T-cell (primary cell): ENCODE results near the gene GRIK4. TPM values are rescaled to one million over a fixed set of nuclear protein-coding genes. Genes with fewer than 3 reads are reported as not detected.

ENCODE experiments used
- ATAC-seq, 4 experiments: fragments of 200-7000 bp in 3 of 4; fragments of 150-1000 bp in 1 of 4; cut with Tn5 transposase; replicated peaks in 1 of 4; 1 replicate in 3 of 4; 2 replicates in 1 of 4; pipeline ENCODE4 v1.10.0; 2021; ENCODE audit warnings: moderate library complexity in 3 of 4, mild to moderate bottlenecking in 2 of 4, moderate number of reproducible peaks in 1 of 4
- CTCF ChIA-PET, 2 donors: fragments of 300-600 bp; sonication (Branson Sonifier 250); formaldehyde crosslinking; loops; one replicate each; lab custom pipeline; 2022; ENCODE audit warnings: antibody characterized with exemption in 2 of 2; lab: Charles Lee
- POLR2A ChIA-PET, 2 donors: fragments of 300-600 bp; sonication (Branson Sonifier 250); formaldehyde crosslinking; loops; one replicate each; lab custom pipeline; 2022; ENCODE audit warnings: antibody characterized with exemption in 2 of 2; lab: Charles Lee
- DNase-seq, 35 experiments: peaks; one replicate each; pipeline versions ENCODE4 v3.0.0 to v3.0.0-alpha.2; 2013 to 2023
- H3K27ac ChIP-seq: one replicate; pipeline ENCODE4 v1.5.1; 2013; ENCODE audit warnings: low read length
- H3K27me3 ChIP-seq, 2 experiments: replicated peaks in 1 of 2; 1 replicate in 1 of 2; 2 replicates in 1 of 2; pipeline versions ENCODE4 v1.6.1 to v1.7.0; 2013; ENCODE audit warnings: low read length in 1 of 2, mixed read lengths in 1 of 2; ENCODE audit not compliant: control insufficient read depth in 2 of 2, insufficient read depth in 2 of 2; ENCODE audit errors: extremely low read depth in 1 of 2
- H3K36me3 ChIP-seq, 2 donors: 1 replicate in 1 of 2; 2 replicates in 1 of 2; pipeline versions ENCODE4 v1.6.1 to v1.7.0; 2013; ENCODE audit warnings: low read length in 1 of 2; ENCODE audit not compliant: control insufficient read depth in 2 of 2, insufficient read depth in 1 of 2; ENCODE audit errors: extremely low read depth in 1 of 2
- H3K4me1 ChIP-seq, 2 experiments: 1 replicate in 1 of 2; 2 replicates in 1 of 2; pipeline versions ENCODE4 v1.6.1 to v1.7.0; 2013; ENCODE audit warnings: low read length in 2 of 2, mixed read lengths in 1 of 2; ENCODE audit not compliant: insufficient read depth in 2 of 2, control insufficient read depth in 1 of 2; ENCODE audit errors: extremely low read depth in 1 of 2
- H3K4me3 ChIP-seq, 2 donors: 1 replicate in 1 of 2; 2 replicates in 1 of 2; pipeline versions ENCODE4 v1.5.1 to v1.7.0; 2013; ENCODE audit warnings: mild to moderate bottlenecking in 2 of 2, low read length in 1 of 2, moderate library complexity in 1 of 2; ENCODE audit not compliant: control insufficient read depth in 1 of 2; ENCODE audit errors: extremely low read depth in 1 of 2
- H3K9me3 ChIP-seq: 2 replicates; pipeline ENCODE4 v1.7.0; 2013
- H3K27ac Mint-ChIP-seq, 2 donors: one replicate each; pipeline ENCODE4 v1.8.0; 2020 to 2021; ENCODE audit warnings: mild to moderate bottlenecking in 2 of 2, mixed read lengths in 2 of 2
- H3K27me3 Mint-ChIP-seq, 2 donors: one replicate each; pipeline ENCODE4 v1.8.0; 2021 to 2022; ENCODE audit warnings: mixed read lengths in 2 of 2
- H3K36me3 Mint-ChIP-seq: one replicate; pipeline ENCODE4 v1.8.0; 2021; ENCODE audit warnings: mixed read lengths
- H3K4me1 Mint-ChIP-seq, 3 donors: one replicate each; pipeline ENCODE4 v1.8.0; 2020 to 2022; ENCODE audit warnings: mixed read lengths in 3 of 3, mild to moderate bottlenecking in 1 of 3
- H3K4me3 Mint-ChIP-seq, 3 donors: one replicate each; pipeline ENCODE4 v1.8.0; 2020 to 2022; ENCODE audit warnings: mild to moderate bottlenecking in 3 of 3, mixed read lengths in 3 of 3, moderate library complexity in 3 of 3
- H3K9me3 Mint-ChIP-seq, 3 donors: one replicate each; pipeline ENCODE4 v1.8.0; 2020 to 2022; ENCODE audit warnings: mixed read lengths in 3 of 3
- WGBS: methylation state at CpG from one replicate; pipeline ENCODE4 v1.1.5; 2013; ENCODE audit warnings: missing lambda C conversion rate; ENCODE audit not compliant: insufficient coverage; 5-methylcytosine and 5-hydroxymethylcytosine counted together
- total RNA-seq, 35 experiments: library from RNA in 6 of 35; stranded (reverse) in 6 of 35; fragments of 120-200 nt in 1 of 35; gene quantifications; one replicate each; pipeline versions ENCODE4 v1.2.1 to v1.2.4 and lab custom pipeline; 2013 to 2026

Gene GRIK4
- total RNA-seq, 5 donors from 2014 or later (not counting 1 experiment from before 2014, with no cell fraction given) = 0.09 TPM; not detected in 4

DNA sequence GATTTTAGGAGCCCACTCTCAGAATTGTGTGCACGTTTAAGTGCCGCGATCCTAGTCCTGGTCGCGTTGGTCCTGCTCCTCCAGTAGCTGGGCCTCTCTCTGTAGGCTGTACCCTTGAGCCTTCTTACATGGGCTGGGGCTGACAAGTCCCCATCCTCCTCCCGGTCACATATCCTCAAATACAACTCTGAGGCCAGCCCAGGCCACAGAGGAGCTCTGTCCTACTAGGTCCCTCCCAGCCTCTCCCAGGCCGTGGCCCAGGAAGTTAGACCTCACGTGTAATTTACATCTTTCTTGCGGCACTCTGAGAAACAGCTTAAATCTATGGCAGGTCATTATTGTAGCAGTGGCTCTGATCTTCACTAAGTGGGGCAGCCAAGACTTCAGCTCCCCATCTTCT, 305.2 kb downstream of the GRIK4 start:
- H3K27me3 Mint-ChIP-seq = peaks cover 28 to 30% of the 10 kb centered on the region in 2 donors
- H3K27ac ChIP-seq = no peak overlapping the region
- CTCF ChIA-PET = no interaction called here

GRCh38 chr11:120817158-120817557, 305.6 kb downstream of the GRIK4 start:
- ATAC-seq (no peak), DNase-seq (no peak)
- Histone ChIP-seq H3K27me3 (peaks cover 0 to 40% of the 10 kb centered on the region in 2 experiments), H3K36me3 (no peaks in the 10 kb centered on the region), H3K4me3 (no peak overlapping the region), H3K4me1 (no peaks in the 10 kb centered on the region), H3K9me3 (no peaks in the 10 kb centered on the region), H3K27ac (no peak overlapping the region)
- ChIA-PET CTCF (no interaction called here), POLR2A (no interaction called here)
- Mint-ChIP-seq H3K4me1 (no peaks in the 10 kb centered on the region), H3K9me3 (no peaks in the 10 kb centered on the region), H3K4me3 (no peak overlapping the region), H3K36me3 (no peaks in the 10 kb centered on the region), H3K27me3 (peaks cover 28 to 30% of the 10 kb centered on the region in 2 donors), H3K27ac (no peak overlapping the region)
- WGBS = no CpG with 5 or more reads among the region's 2 CpGs

More for the DNA sequence above, 305.2 kb downstream of the GRIK4 start:
- WGBS = 82% methylated on average over 9 of the region's 9 CpGs
- no peaks in the 10 kb centered on the region for H3K36me3 Mint-ChIP-seq
- Histone ChIP-seq H3K27me3 (peaks cover 0 to 40% of the 10 kb centered on the region in 2 experiments), H3K4me3 (no peak overlapping the region), H3K36me3 (no peaks in the 10 kb centered on the region), H3K4me1 (no peaks in the 10 kb centered on the region), H3K9me3 (no peaks in the 10 kb centered on the region)
- DNase-seq (no peak), ATAC-seq (no peak)
- H3K9me3 Mint-ChIP-seq = no peaks in the 10 kb centered on the region
- H3K4me1 Mint-ChIP-seq = no peaks in the 10 kb centered on the region
- H3K27ac Mint-ChIP-seq = no peak overlapping the region
- POLR2A ChIA-PET = no interaction called here
- H3K4me3 Mint-ChIP-seq = no peak overlapping the region

- H3K36me3 ChIP-seq = no peaks in the 10 kb centered on the region
- H3K9me3 ChIP-seq = no peaks in the 10 kb centered on the region
- no peaks in the 10 kb centered on the region for H3K4me1 ChIP-seq
- H3K27me3 ChIP-seq = peaks cover 0 to 38% of the 10 kb centered on the region in 2 experiments
- ChIA-PET CTCF (no interaction called here), POLR2A (no interaction called here)
- Mint-ChIP-seq H3K4me3 (no peak overlapping the region), H3K27ac (no peak overlapping the region), H3K4me1 (no peaks in the 10 kb centered on the region), H3K27me3 (peaks cover 27 to 28% of the 10 kb centered on the region in 2 donors), H3K9me3 (no peaks in the 10 kb centered on the region), H3K36me3 (no peaks in the 10 kb centered on the region)
- 80% methylated on average over 1 of the region's 8 CpGs for WGBS
- no peak for ATAC-seq
- no peak overlapping the region for H3K27ac ChIP-seq
- DNase-seq = no peak
- no peak overlapping the region for H3K4me3 ChIP-seq
Measured at GRCh38 chr11:120818097-120818496, 306.5 kb downstream of the GRIK4 start.

DNA sequence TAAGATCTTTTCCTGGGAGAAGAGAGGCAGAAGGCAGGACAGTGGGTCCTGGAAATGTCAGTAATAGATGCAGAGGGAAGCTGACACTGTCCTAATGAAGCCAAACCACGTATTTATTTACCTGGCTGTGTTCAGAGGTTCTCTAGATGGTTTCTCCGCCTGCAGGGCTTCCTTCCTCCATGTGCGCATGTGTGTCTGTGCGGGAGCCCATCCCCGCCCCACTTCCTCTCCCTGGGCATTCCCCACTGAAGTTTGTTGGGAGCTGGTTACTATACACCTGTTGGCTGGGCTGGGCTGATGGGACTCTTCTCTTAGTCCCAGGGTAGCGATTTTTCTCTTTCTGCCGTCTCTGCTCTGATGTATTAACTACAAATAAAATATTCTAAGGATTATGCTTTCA, 307.5 kb downstream of the GRIK4 start:
- H3K9me3 ChIP-seq = no peaks in the 10 kb centered on the region
- Mint-ChIP-seq H3K27ac (no peak overlapping the region), H3K27me3 (peaks cover 27 to 28% of the 10 kb centered on the region in 2 donors), H3K36me3 (no peaks in the 10 kb centered on the region), H3K4me1 (no peaks in the 10 kb centered on the region), H3K9me3 (no peaks in the 10 kb centered on the region), H3K4me3 (no peak overlapping the region)
- H3K27me3 ChIP-seq = peaks cover 0 to 39% of the 10 kb centered on the region in 2 experiments
- POLR2A ChIA-PET = no interaction called here
- DNase-seq (no peak), ATAC-seq (no peak)
- no peak overlapping the region for H3K27ac ChIP-seq
- CTCF ChIA-PET = no interaction called here
- no CpG with 5 or more reads among the region's 7 CpGs for WGBS
- no peak overlapping the region for H3K4me3 ChIP-seq
- no peaks in the 10 kb centered on the region for H3K4me1 ChIP-seq
- H3K36me3 ChIP-seq = no peaks in the 10 kb centered on the region

DNA sequence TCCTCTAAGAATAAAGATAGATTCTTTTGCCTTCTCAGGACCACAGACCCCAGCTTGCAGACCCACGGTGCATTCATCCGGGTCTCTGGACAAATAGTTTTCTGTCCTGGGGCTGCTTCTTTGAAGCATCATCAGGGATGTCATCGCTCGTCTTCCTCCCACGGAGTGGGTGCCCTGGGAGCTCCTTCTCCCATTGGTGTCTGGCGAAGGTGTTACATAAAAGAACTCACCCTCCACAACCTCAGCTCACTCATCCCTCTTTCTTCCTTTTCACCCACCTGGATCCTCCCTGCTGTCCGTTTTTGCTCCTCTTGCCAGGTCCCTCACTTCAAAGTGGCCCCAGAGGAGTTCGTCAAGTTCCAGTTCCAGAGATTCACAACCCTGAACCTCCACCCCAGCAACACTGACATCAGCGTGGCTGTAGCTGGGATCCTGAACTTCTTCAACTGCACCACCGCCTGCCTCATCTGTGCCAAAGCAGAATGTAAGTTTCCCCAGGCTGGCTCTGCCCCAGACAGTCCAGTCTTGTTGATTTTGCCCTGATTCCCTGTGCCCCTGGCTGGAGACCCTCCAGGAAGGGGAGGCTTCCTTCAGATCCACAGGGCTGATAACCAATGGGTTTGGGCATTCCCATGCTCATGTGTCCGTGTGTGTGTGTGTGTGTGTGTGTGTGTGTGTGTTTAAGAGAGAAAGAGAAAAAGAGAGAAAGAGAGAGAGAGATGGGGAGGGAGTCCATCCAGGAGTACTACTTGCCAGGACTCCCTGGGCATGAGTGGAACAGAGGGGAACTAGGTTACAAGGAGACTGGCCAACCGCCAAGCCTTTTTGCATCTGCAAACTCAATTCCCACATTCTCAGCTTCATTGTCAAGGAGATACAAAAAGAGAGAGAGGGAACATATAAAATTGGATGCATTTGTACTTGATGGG, 308.2 kb downstream of the GRIK4 start:
- CTCF ChIA-PET = interaction anchor here in 1 of 2 donors (0.7 kb wide), 1 partner anchor 135 kb away, joined by 3 read pairs; no protein-coding TSS in a partner anchor
- POLR2A ChIA-PET = no interaction called here

DNA sequence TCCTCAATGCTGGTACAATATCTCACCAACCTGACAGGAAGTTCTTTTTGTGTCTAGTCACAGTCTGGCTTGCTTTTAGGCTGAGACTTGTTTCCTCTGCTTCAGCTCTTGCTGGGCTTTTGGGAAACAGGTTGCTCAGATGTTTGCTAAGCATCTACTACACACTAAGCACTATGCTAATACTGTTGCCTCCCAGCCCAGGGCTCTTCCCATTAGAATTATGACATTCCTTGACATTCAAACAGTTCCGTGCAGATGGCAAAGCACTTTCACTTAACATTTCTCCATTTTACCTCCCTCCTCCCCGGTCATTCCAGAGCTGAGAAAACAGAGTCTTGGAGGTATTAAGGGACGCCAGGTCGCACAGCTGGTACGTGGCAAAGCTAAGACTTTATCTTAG, 311.6 kb downstream of the GRIK4 start:
- H3K36me3 Mint-ChIP-seq = no peaks in the 10 kb centered on the region
- H3K9me3 Mint-ChIP-seq = no peaks in the 10 kb centered on the region
- ChIA-PET CTCF (no interaction called here), POLR2A (no interaction called here)
- peaks cover 0 to 21% of the 10 kb centered on the region in 2 experiments for H3K27me3 ChIP-seq
- no peaks in the 10 kb centered on the region for H3K4me1 Mint-ChIP-seq
- no peak overlapping the region for H3K4me3 Mint-ChIP-seq
- H3K9me3 ChIP-seq = no peaks in the 10 kb centered on the region
- 77% methylated on average over 5 of the region's 5 CpGs for WGBS
- DNase-seq (no peak), ATAC-seq (no peak)
- no peak overlapping the region for H3K27ac ChIP-seq
- H3K27ac Mint-ChIP-seq = no peak overlapping the region
- H3K4me1 ChIP-seq = no peaks in the 10 kb centered on the region
- H3K36me3 ChIP-seq = no peaks in the 10 kb centered on the region
- no peak overlapping the region for H3K4me3 ChIP-seq
- peaks cover 26% of the 10 kb centered on the region in 2 donors for H3K27me3 Mint-ChIP-seq

More for the DNA sequence above, 308.2 kb downstream of the GRIK4 start:
- Mint-ChIP-seq H3K4me3 (no peak overlapping the region), H3K36me3 (no peaks in the 10 kb centered on the region), H3K9me3 (no peaks in the 10 kb centered on the region), H3K4me1 (no peaks in the 10 kb centered on the region), H3K27me3 (peaks cover 26 to 28% of the 10 kb centered on the region in 2 donors), H3K27ac (no peak overlapping the region)
- H3K4me3 ChIP-seq = no peak overlapping the region
- H3K27me3 ChIP-seq = peaks cover 0 to 37% of the 10 kb centered on the region in 2 experiments
- no peaks in the 10 kb centered on the region for H3K9me3 ChIP-seq
- H3K4me1 ChIP-seq = no peaks in the 10 kb centered on the region
- ATAC-seq (no peak), DNase-seq (no peak)
- no peak overlapping the region for H3K27ac ChIP-seq
- WGBS = 80% methylated on average over 7 of the region's 12 CpGs
- no peaks in the 10 kb centered on the region for H3K36me3 ChIP-seq
